ENCODE measurements around the gene PRKCZ. TPM values are rescaled to one million over a fixed set of nuclear protein-coding genes. Genes with fewer than 3 reads are reported as not detected.

The PRKCZ gene
- total RNA-seq, 3 donors from 2014 or later = 0.64 to 17.9 (median 12.5) TPM

DNA sequence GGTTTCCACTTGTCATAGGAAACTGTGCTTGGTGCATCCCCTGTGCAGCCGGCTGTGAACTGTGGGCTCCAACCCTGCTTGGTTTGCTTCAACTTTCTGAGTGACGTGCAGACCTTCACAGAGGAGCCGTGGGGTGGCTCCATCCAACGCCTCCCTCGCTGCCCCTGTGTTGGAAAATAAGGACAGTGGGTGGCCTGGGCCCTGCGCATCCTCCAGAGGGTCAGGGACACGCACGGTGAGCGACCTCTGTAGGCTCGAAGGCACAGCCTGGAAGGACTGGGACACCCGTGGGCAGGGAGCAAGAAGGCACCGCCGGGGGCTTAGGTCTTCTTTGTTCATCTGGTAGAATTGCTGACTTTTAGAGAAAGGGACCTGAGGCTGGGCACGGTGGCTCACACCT lies 150.9 kb downstream of the PRKCZ start:
- Histone ChIP-seq H3K36me3 (no peaks in the 10 kb centered on the region), H3K27me3 (no peaks in the 10 kb centered on the region), H3K4me1 (peaks cover 4 to 5% of the 10 kb centered on the region in 2 donors), H3K9me3 (no peaks in the 10 kb centered on the region), H3K27ac (no peak overlapping the region), H3K4me3 (no peak overlapping the region)
- TF ChIP-seq POLR2A (IDR thresholded peaks at IDR 0.05) (no peak), POLR2AphosphoS5 (IDR thresholded peaks at IDR 0.05) (no peak)
- TF ChIP-seq, protein P1, sequence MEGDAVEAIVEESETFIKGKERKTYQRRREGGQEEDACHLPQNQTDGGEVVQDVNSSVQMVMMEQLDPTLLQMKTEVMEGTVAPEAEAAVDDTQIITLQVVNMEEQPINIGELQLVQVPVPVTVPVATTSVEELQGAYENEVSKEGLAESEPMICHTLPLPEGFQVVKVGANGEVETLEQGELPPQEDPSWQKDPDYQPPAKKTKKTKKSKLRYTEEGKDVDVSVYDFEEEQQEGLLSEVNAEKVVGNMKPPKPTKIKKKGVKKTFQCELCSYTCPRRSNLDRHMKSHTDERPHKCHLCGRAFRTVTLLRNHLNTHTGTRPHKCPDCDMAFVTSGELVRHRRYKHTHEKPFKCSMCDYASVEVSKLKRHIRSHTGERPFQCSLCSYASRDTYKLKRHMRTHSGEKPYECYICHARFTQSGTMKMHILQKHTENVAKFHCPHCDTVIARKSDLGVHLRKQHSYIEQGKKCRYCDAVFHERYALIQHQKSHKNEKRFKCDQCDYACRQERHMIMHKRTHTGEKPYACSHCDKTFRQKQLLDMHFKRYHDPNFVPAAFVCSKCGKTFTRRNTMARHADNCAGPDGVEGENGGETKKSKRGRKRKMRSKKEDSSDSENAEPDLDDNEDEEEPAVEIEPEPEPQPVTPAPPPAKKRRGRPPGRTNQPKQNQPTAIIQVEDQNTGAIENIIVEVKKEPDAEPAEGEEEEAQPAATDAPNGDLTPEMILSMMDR (IDR thresholded peaks at IDR 0.05) = no peak
- DNase-seq (ENCODE audit: low spot score in 2 of 2) = no peak
- intact Hi-C loops (cut with DNase I; ENCODE audit: low total_unique reads) = no loop called here

DNA sequence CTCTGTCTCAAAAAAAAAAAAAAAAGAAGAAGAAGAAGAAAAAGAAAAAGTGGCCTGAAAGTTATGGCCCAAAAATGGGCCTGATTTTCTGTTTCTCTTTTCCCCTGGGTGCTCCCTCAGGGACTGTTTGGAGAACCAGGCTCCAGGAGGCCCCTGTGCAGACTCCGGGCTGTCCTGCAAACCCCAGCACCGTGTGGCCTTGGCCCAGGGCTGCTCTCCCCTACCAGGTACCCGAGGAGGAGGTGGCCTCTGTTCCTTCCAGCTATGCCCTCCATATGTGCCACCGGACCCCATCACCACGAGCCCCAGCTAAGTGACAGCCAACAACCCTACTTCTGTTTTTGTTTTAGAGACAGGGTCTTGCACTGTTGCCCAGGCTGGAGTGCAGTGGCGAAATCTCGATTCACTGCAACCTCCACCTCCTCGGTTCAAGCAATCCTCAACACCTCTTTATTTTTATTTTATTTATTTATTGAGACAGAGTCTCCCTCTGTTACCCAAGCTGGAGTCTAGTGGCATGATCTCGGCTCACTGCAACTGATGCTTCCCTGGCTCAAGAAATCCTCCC lies 151.9 kb downstream of the PRKCZ start:
- H3K36me3 ChIP-seq = no peaks in the 10 kb centered on the region
- H3K27ac ChIP-seq = no peak overlapping the region
- H3K9me3 ChIP-seq = no peaks in the 10 kb centered on the region
- H3K27me3 ChIP-seq = no peaks in the 10 kb centered on the region
- no peak overlapping the region for H3K4me3 ChIP-seq
- intact Hi-C loops (cut with DNase I; ENCODE audit: low total_unique reads) = no loop called here
- DNase-seq (ENCODE audit: low spot score in 2 of 2) = no peak
- peaks cover 4 to 5% of the 10 kb centered on the region in 2 donors for H3K4me1 ChIP-seq
- no peak for TF ChIP-seq POLR2AphosphoS5 (IDR thresholded peaks at IDR 0.05)
- TF ChIP-seq POLR2A (IDR thresholded peaks at IDR 0.05) = no peak
- TF ChIP-seq, protein P1 (IDR thresholded peaks at IDR 0.05) = no peak

DNA sequence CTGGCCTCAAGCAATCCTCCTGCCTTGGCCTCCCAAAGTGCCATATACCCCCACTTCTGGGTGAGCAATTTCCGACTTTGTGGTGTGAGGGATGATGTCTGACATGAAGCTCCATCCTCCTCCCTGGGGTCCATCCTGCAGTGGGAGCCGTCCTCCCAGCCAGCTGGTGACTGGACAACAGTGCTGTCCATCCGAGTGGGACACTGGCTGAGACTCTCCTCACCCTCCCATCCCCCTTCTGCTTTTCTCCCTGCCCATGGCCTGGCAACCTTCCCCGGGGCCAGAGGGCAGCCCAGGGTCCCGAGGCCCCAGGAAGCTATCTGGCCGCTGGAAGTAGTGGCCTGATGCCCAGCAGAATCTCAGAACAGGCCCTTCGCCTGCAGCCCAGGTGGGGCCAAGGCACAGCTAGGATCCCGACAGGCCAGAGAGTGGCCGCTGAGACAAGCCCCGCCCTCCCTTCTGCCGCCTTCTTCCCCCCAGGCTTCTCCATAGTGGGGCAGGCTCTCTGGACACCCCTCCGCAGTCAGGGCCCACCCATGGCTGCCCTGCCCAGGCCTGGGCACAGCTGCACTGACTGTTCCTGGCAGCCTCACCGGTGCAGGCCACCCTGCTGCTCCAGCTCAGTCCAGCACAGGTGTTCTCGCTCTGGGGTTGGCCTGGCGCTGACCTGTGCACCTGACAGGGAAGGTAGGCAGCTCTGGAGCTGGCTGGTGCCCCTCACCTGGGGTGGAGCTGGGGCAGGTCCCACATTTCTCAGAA lies 152.8 kb downstream of the PRKCZ start:
- intact Hi-C loops (cut with DNase I; ENCODE audit: low total_unique reads) = no loop called here
- no peak for DNase-seq (ENCODE audit: low spot score in 2 of 2)
- H3K4me1 ChIP-seq = peaks cover 6% of the 10 kb centered on the region in 2 donors
- TF ChIP-seq POLR2AphosphoS5 (IDR thresholded peaks at IDR 0.05) = no peak
- no peak for TF ChIP-seq POLR2A (IDR thresholded peaks at IDR 0.05)
- TF ChIP-seq, protein P1 (IDR thresholded peaks at IDR 0.05) = no peak
- H3K36me3 ChIP-seq = no peaks in the 10 kb centered on the region
- H3K27me3 ChIP-seq = no peaks in the 10 kb centered on the region
- no peaks in the 10 kb centered on the region for H3K9me3 ChIP-seq
- no peak overlapping the region for H3K4me3 ChIP-seq
- H3K27ac ChIP-seq = peak overlapping the region in 1 of 2 donors; percentile 94

DNA sequence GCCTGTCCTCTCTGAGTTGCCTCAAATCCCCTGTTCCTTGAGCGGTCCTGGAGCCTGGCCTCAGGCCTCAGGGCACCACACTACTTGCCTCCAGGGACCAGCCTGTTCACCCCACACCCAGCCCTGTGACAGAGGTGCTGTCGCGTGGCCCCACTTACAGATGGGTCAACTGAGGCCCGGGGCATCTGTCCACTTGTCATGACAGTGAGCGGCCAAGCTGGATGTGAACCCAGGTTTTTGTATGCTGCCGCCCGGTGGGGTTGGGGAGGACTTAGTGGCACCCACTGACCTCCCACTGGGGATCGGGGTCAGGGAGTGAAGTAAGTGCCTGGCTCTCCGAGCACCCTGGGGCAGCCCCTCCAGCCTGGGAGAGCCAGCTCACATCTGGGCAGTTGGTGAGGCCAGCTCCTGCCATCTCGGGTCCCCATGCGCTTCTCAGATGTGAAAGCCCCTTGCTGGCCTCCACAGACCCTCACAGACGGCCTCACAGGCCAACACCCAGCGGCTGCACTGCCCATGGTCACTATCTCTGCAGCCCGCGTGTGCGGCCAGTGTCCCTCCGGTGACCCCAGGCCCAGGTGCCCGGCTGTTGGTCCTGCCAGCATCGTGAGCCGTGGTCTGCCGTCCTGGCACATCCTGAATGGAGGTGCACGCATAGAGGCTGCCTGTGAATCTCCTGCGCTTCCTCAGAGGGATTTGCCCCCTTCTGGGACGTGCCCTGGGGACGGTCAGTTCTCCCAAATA lies 153.6 kb downstream of the PRKCZ start:
- H3K9me3 ChIP-seq = no peaks in the 10 kb centered on the region
- H3K4me3 ChIP-seq = peak overlapping the region; percentile 47 to 76 (median 51)
- H3K27ac ChIP-seq = peak overlapping the region; percentile 81 to 94
- H3K4me1 ChIP-seq = peaks cover 12 to 14% of the 10 kb centered on the region in 2 donors
- TF ChIP-seq POLR2A (IDR thresholded peaks at IDR 0.05) (no peak), POLR2AphosphoS5 (IDR thresholded peaks at IDR 0.05) (no peak)
- TF ChIP-seq, protein P1 (IDR thresholded peaks at IDR 0.05) = no peak
- intact Hi-C loops (cut with DNase I; ENCODE audit: low total_unique reads) = no loop called here
- no peaks in the 10 kb centered on the region for H3K36me3 ChIP-seq
- DNase-seq (ENCODE audit: low spot score in 2 of 2) = no peak
- H3K27me3 ChIP-seq = no peaks in the 10 kb centered on the region
